Loucy (cell line): ENCODE data around the gene CDK16.

Source experiments
- CTCF ChIP-seq: fragments of 200-600 bp; sonication (generic); conservative IDR thresholded peaks from 2 replicates; pipeline ENCODE4 v1.5.1; 2014; ENCODE audit warnings: mild to moderate bottlenecking, antibody characterized with exemption, low read length
- EZH2phosphoT487 ChIP-seq: fragments of 200-600 bp; IDR thresholded peaks from 2 replicates; pipeline ENCODE4 v1.6.1; 2018; ENCODE audit warnings: antibody characterized with exemption, mild to moderate bottlenecking, moderate library complexity, borderline replicate concordance

- TF ChIP-seq EZH2phosphoT487, result no peak
- no peak for TF ChIP-seq CTCF
Observed at GRCh38 chrX:47266643-47267042, 48.2 kb downstream of the CDK16 start.
